ENCODE measurements around the gene PCOLCE2.

DNA sequence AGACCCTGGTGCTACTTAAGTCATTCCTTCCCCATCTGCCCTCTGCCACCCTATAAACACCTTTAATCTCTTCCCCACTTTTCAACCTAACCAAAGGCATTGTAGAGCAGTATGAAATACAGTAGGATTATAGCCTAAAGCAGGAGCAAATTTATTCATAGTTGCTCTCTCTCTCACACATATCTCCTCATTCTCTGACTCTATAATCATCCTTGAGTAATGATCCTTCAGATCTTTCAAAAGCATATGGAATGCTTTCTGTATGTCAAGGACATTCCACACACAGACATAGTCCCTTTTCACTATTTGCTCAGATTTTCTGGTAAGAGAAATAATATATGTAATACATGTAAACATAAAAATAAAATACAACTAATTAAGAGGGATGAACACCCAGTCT lies 111.0 kb downstream of the PCOLCE2 start:
- no peak for TF ChIP-seq POLR2A (IDR thresholded peaks at IDR 0.05)
- TF ChIP-seq POLR2AphosphoS5 (IDR thresholded peaks at IDR 0.05; ENCODE audit: insufficient read depth in 1 of 2, low read depth in 1 of 2): no peak
- TF ChIP-seq, protein P1, sequence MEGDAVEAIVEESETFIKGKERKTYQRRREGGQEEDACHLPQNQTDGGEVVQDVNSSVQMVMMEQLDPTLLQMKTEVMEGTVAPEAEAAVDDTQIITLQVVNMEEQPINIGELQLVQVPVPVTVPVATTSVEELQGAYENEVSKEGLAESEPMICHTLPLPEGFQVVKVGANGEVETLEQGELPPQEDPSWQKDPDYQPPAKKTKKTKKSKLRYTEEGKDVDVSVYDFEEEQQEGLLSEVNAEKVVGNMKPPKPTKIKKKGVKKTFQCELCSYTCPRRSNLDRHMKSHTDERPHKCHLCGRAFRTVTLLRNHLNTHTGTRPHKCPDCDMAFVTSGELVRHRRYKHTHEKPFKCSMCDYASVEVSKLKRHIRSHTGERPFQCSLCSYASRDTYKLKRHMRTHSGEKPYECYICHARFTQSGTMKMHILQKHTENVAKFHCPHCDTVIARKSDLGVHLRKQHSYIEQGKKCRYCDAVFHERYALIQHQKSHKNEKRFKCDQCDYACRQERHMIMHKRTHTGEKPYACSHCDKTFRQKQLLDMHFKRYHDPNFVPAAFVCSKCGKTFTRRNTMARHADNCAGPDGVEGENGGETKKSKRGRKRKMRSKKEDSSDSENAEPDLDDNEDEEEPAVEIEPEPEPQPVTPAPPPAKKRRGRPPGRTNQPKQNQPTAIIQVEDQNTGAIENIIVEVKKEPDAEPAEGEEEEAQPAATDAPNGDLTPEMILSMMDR (IDR thresholded peaks at IDR 0.05): no peak
